Neural cell (in vitro differentiated cells): ENCODE data around the gene SPACA9.

ENCODE experiments used
- EZH2 ChIP-seq: fragments of 200-600, 300-800 bp; shearing (Covaris generic), sonication (generic); IDR thresholded peaks from 2 replicates; pipeline ENCODE4 v1.6.1; 2014; ENCODE audit warnings: antibody characterized with exemption, low read length, borderline replicate concordance, mild to moderate bottlenecking; ENCODE audit not compliant: insufficient read depth, poor library complexity, severe bottlenecking
- MXI1 ChIP-seq: fragments of 450-650 bp; conservative IDR thresholded peaks from 2 replicates; pipeline ENCODE4 v1.6.1; 2014; ENCODE audit warnings: antibody characterized with exemption, mild to moderate bottlenecking; ENCODE audit not compliant: poor library complexity, severe bottlenecking
- POLR2AphosphoS5 ChIP-seq: IDR thresholded peaks from 2 replicates; pipeline ENCODE4 v1.6.1; 2012
- RAD21 ChIP-seq: fragments of 450-650 bp; conservative IDR thresholded peaks from 2 replicates; pipeline ENCODE4 v1.6.1; 2014; ENCODE audit warnings: antibody characterized with exemption, mild to moderate bottlenecking, moderate library complexity
- TAF1 ChIP-seq: IDR thresholded peaks from 2 replicates; pipeline ENCODE4 v1.6.1; 2012; ENCODE audit warnings: low read depth
- TF ChIP-seq, protein P1 (sequence below): fragments of 450-650 bp; IDR thresholded peaks from 2 replicates; pipeline ENCODE4 v1.5.1; 2014; ENCODE audit warnings: antibody characterized with exemption, mild to moderate bottlenecking, moderate library complexity; ENCODE audit not compliant: poor library complexity, severe bottlenecking

DNA sequence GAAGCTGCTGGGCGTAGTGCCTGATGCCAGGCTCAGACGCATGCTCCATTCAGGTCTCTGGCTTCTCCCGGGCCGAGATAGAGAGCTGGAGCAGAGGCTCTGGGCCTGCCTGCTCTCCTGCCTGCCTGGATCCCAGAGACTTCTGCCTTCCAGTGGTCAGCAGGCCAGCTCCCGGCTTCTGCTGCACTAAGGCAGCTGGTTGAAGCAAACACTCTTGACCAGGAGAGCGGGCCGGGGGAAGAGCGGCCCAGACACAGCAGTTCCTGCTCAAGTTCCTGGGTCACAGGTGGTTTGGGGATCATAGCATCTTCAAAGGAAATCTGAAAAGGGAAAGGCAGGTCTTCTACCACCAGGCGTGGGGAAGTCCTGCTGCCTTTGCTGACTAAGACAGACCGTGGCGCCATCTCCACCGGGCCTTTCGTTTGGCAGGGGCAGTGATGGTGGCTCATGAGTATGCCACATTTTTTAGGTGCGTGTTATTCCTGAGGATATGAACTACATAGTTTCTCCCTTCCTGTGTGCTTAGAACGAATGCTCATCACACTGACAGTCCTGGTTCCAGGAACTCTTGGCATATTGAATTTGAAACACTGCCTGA lies 31.7 kb upstream of the SPACA9 start:
- TF ChIP-seq POLR2AphosphoS5 (no peak), TAF1 (no peak), RAD21 (no peak), EZH2 (no peak), MXI1 (no peak)
- TF ChIP-seq, protein P1, sequence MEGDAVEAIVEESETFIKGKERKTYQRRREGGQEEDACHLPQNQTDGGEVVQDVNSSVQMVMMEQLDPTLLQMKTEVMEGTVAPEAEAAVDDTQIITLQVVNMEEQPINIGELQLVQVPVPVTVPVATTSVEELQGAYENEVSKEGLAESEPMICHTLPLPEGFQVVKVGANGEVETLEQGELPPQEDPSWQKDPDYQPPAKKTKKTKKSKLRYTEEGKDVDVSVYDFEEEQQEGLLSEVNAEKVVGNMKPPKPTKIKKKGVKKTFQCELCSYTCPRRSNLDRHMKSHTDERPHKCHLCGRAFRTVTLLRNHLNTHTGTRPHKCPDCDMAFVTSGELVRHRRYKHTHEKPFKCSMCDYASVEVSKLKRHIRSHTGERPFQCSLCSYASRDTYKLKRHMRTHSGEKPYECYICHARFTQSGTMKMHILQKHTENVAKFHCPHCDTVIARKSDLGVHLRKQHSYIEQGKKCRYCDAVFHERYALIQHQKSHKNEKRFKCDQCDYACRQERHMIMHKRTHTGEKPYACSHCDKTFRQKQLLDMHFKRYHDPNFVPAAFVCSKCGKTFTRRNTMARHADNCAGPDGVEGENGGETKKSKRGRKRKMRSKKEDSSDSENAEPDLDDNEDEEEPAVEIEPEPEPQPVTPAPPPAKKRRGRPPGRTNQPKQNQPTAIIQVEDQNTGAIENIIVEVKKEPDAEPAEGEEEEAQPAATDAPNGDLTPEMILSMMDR = no peak
